GM21367 (cell line): ENCODE results near the gene DTHD1.
A peak's percentile ranks its signal among the peaks of the same experiment; 100 is the strongest.

Experiments
- ATAC-seq: cut with Tn5 transposase; IDR thresholded peaks from one replicate; pipeline ENCODE4 v1.9.1; 2021; ENCODE audit not compliant: unreplicated experiment

Gene DTHD1

GRCh38 chr4:36312511-36312910, 31.1 kb downstream of the DTHD1 start:
- ATAC-seq, result no peak

DNA sequence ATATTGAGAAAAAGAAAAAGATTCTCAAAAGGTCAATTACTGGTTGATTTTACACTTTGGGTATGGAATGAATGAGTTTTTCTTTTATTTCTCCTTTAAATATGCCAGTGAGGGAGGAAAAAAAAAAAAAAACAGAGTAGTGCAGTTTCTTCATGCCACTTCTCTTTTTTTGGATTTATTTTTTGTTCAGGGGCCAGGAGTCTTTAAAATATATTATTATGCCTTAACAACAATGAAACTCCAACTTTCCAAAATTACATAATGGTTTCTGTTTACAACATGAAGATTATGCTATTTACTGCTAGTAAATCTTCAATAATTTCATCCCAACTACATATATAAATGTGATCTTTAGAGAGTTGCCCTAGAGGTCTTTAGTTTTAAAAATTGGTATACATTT, 31.9 kb downstream of the DTHD1 start:
- ATAC-seq, result no peak

GRCh38 chr4:36313703-36314102, 32.3 kb downstream of the DTHD1 start:
- no peak for ATAC-seq

- ATAC-seq, result no peak
Observed at GRCh38 chr4:36316607-36317006, 35.2 kb downstream of the DTHD1 start.

DNA sequence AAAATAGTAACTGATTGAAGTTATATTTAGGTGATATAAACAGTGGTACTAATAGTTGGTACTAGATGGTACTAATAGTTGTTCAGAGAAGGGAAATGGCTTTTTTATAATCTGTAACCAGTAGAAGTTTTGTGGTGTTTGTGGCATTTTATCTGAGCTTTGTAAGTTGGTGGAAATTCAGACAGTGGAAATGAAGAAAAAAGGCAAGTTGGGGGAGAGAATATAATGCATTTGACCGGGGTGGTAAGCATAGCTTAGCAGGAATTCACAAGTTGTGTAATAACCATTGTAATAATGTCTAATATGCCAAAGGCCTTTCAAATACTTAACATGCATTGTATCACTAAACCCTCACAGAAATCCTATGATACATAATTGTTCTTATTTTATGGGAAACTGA, 36.3 kb downstream of the DTHD1 start:
- no peak for ATAC-seq

GRCh38 chr4:36320117-36320896, 38.9 kb downstream of the DTHD1 start:
- ATAC-seq, result peak; percentile 35

GRCh38 chr4:36321176-36321575, 39.8 kb downstream of the DTHD1 start:
- no peak for ATAC-seq

- ATAC-seq, result no peak
Observed at GRCh38 chr4:36322921-36323354, 41.5 kb downstream of the DTHD1 start.

DNA sequence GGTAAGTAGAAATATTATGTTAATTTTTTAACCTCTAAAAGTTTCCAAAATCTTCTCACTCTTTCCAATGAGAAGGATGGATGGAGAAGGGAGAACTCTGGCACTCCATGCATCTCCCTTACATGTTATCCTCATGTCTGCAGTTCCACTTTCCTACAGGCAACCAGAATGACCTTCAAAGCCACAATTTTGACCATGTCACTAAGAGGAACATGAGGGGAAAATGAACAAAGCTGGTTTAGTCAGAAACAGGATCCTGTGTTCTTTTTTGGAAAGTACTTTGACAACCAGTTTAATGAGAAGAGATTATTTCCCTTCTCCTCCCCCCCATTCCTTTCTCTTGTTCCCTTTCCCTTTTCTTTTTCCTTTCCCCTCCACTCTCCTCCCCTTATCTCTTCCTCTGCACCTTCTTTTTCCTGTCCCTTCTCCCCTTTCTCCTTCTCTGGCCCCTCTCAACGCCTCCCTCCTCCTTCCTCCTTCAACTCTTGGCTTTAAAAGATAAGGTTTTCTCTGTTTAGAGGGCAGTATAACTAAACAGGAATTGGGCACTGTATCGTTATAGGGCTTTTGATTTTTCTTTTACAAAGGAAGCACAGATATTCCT, 42.5 kb downstream of the DTHD1 start:
- no peak for ATAC-seq

DNA sequence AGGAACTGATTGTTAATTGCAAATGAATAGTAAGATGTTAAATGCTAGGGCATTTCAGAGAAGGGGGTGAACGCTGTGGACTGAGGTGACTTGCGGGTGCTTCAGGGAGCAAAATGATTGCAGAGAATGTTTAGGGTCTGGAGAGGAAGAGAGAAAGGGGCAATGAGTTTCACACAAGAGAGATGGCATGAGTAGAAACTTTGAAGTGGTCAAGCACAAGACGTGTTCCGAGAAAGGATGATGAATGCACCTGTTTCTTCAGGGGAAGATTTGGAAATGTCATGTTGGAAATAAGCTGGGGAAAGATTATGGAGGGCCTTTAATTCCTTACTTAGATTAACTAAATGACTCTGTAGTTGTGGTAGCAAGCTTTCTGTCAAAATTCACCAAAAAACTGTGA, 43.4 kb downstream of the DTHD1 start:
- no peak for ATAC-seq

DNA sequence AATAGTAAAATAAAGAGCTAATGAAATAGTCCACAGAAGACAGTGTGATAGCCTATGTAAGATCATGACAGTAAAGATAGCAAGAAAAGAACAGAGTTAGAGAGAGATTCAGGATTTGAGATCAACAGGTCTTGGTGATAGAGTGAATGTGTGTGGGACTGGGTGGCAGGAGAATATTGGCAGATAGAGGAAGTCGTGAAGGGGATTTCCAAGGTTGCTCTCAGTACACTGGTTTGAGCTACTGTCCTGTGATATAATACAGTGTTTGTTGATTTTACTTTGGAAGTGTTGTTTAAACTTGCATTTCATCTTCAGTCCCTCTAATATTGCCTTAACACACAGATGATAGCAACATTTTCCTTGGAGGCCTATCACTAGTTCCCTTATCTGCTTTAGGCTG, 44.1 kb downstream of the DTHD1 start:
- ATAC-seq, result peak; percentile 68

- no peak for ATAC-seq
Observed at GRCh38 chr4:36325926-36326325, 44.5 kb downstream of the DTHD1 start.

DNA sequence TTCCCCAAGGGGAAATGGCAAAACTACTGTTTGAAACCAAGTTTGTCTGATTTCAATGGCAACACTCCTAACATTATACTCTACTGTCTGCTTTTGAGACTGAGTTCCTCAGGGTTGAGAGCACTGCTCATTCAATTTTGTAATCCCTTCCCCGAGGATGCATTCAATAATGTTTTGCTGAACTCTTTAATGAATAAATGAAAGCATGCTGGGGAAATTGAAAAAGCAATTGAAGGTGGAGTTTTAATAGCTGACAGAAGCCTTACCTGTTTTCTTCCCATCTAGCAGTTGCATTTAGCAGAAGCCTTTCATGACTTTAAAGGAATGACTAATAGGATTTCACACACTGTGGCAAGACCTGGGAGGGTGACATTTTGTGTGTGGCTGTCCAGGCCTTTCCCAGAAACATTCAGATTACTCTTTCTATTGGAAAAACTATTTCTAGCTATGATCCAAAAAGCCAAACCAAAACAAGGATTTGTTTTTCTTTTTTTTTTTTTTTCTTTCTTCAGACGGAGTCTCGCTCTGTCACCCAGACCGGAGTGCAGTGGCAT, 45.1 kb downstream of the DTHD1 start:
- ATAC-seq, result no peak

DNA sequence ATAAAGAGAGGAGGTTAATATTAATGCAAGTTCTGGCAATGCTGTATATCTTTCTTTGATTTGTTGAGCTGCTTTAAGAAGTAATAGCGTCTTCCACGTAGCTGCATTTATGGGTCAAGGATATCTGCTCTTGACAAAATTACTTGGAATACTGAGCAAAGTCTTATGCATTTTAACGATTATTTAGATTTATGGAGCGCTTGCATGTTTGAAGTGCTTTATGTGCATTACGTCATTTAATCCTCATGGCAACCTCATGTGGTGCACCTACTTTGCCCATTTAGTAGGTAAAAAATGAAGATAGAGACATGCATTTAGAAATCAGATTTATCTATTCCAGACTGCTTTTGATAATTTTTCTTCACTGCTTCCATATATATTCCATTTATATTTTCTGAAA, 46.0 kb downstream of the DTHD1 start:
- ATAC-seq, result no peak

DNA sequence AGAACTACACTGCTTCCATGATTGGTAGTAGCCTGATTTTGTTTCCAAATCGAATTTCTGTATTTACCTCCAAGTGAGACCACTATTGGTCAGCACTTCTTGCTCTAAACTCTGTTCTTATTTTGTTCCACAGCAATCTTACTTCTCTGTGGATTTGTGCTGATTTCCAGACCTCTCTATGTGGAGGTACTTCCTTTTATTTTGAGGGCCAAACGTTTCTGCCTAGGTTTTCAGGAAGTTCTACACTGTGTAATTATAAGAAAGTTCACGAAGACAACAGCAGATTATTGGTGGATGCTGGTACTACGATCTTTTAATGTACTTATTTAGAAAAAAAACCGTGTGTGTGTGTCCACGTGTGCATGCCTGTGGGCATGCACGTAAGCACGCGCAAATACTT, 46.7 kb downstream of the DTHD1 start:
- ATAC-seq, result no peak

DNA sequence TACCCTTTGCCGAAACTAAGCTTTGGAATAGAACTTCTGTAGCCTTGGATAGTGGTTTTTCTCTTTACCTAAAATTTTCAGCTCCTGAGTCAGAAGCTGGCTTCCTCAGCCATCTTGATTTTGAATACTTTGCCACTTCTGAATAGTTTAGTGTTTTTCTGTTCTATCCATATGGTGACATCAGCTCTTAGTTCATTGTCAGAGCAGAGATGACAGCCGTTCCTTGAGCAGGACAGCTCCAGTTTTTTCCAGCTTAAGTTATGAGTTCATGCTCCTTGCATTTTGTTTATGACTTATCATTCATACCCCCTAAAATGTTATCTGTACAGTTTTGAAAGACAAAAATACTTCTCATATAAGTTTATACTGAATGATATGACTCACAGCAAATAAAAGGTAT, 47.8 kb downstream of the DTHD1 start:
- no peak for ATAC-seq

DNA sequence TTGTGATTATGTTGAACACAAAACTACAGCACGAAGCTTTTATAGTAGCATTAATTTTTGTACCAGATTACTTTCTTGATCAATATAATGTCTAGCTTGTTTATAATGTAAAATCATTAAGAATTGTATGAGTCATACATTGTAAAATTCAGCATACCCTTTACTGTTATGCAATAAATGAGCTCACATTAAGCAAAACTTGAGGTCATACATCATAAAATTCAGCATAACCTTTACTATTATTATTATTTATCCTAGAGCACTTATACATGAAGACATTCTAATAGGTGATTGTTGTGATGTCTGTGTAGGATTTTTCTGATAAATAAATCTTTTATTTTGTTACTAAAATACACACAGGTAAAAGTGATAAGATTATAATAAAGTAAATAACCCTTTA, 49.4 kb downstream of the DTHD1 start:
- no peak for ATAC-seq

- ATAC-seq, result peak; percentile 79
Observed at GRCh38 chr4:36332023-36332781, 50.8 kb downstream of the DTHD1 start.

DNA sequence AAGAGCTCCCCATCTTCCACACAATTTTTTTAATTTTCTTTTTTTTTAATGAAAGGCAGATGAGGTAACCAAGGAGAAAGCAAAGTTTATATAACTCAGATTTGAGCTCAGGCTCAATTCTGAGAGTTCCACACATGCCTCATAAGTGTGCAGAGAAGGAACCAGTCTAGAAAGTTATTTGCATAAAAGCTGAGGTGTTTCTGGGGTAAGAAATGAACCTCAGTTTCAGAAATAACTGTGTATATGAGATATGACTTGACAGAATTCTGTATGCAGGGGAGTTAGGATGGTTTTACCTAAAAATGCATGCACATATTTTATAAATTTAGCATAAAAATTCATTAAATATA, 51.3 kb downstream of the DTHD1 start:
- peak; percentile 97 for ATAC-seq

DNA sequence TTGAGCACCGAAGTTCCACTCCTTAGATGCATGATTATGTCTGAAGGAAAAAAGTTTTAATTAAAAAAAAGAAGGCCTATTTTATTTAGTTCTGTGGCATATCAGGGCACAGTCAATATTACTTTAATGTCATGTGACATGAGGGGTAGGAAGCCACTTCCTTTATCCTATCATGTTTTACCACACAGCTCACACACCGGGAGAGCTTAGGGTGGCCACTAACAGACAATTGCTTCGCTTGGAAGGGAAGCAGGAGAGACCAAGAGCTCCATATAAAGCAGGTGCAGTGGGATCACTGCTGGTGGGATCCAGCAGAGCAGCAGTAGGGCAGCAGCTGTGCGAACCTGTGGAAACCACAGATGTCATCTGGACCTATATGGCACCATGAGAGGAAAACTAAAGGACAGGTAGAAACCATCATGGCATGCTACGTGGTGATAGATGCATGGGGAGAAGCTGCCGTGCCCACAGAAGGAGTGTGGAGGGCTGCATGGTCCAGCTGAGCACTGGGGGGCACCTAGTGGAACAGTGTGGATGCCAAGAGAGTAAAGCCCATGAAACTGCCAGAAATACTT, 52.0 kb downstream of the DTHD1 start:
- no peak for ATAC-seq

DNA sequence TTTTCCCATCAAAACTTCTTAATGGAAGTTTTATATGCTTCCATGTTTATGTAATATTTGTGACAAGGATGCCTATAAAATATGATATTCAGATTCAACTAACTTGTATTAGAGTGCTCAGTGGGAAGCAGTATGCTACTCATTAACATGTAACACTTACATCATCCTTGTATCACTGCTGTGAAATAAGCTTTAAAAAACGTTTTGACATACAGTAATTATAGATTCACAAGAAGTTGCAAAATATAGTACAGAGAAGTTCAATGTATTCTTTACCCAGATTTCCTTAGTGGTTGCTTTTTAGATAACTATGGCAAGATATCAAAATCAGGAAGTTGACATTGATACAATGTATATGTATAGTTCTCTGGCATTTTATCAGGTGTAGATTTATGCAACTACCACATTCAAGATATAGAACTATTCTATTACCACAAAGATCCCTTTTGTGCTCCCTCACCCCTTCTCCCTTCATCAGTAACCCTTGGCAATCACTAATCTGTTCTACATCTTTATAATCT, 56.3 kb downstream of the DTHD1 start:
- ATAC-seq, result no peak
